GM12875 (cell line): Measurements from ENCODE around the gene EVI2A.

ENCODE experiments used
- H3K4me3 ChIP-seq: one replicate; pipeline ENCODE4 v1.5.1; 2011; ENCODE audit warnings: low read depth, low read length, control low read depth
- CTCF ChIP-seq: IDR thresholded peaks from 2 replicates; pipeline ENCODE4 v1.5.1; 2011; ENCODE audit warnings: low read depth, mild to moderate bottlenecking, control low read depth, inconsistent platforms, low read length, moderate library complexity, borderline replicate concordance; ENCODE audit not compliant: insufficient read depth

Gene EVI2A

GRCh38 chr17:31313982-31314781 is 7.2 kb downstream of the EVI2A start, which contains the start of gene EVI2B:
Gene EVI2B (minus strand): TSS chr17:31314054. CDS start chr17:31305609, 8,445 bp downstream.
- no peak for TF ChIP-seq CTCF
- peak within 1 kb of the TSS; percentile 45 for H3K4me3 ChIP-seq

- peak overlapping the region; percentile 42 for H3K4me3 ChIP-seq
These were observed 9.2 kb downstream of the EVI2A start for GRCh38 chr17:31312223-31312622.

- peak overlapping the region; percentile 42 for H3K4me3 ChIP-seq
- no peak for TF ChIP-seq CTCF
These were observed 9.9 kb downstream of the EVI2A start for GRCh38 chr17:31311526-31311925.

- H3K4me3 ChIP-seq = peak overlapping the region; percentile 42
- TF ChIP-seq CTCF = no peak
These were observed 10.5 kb downstream of the EVI2A start for GRCh38 chr17:31310886-31311285.

GRCh38 chr17:31310260-31310659 is 11.2 kb downstream of the EVI2A start:
- peak overlapping the region; percentile 43 for H3K4me3 ChIP-seq
- TF ChIP-seq CTCF = no peak

- peak overlapping the region; percentile 26 for H3K4me3 ChIP-seq
- no peak for TF ChIP-seq CTCF
These were observed 11.9 kb downstream of the EVI2A start for GRCh38 chr17:31309556-31309955.

GRCh38 chr17:31308372-31309334 is 12.8 kb downstream of the EVI2A start:
- no peak for TF ChIP-seq CTCF
- H3K4me3 ChIP-seq = peak overlapping the region; percentile 6
